Transverse colon (tissue), 4 donors: ENCODE results near the gene SIM2. TPM values are rescaled to one million over a fixed set of nuclear protein-coding genes. Genes with fewer than 3 reads are reported as not detected.

Source experiments
- DNase-seq: peaks from one replicate; pipeline ENCODE4 v3.0.0-alpha.2; 2019
- H3K27ac ChIP-seq, 4 donors: fragments of 200-600 bp; sonication (generic); 2 replicates each; pipeline ENCODE4 v1.5.1; 2016 to 2018; ENCODE audit warnings: inconsistent platforms in 4 of 4
- H3K27me3 ChIP-seq: fragments of 200-600 bp; sonication (generic); 2 replicates; pipeline ENCODE4 v1.5.1; 2017; ENCODE audit warnings: inconsistent platforms
- H3K36me3 ChIP-seq, 4 donors: fragments of 200-600 bp; sonication (generic); 2 replicates each; pipeline ENCODE4 v1.5.1; 2017 to 2019; ENCODE audit warnings: inconsistent platforms in 4 of 4
- H3K4me1 ChIP-seq, 4 donors: fragments of 200-600 bp; sonication (generic); 2 replicates each; pipeline ENCODE4 v1.5.1; 2017 to 2020; ENCODE audit warnings: inconsistent platforms in 4 of 4
- H3K4me3 ChIP-seq, 4 donors: fragments of 200-600 bp; sonication (generic); 1 replicate in 1 of 4; 2 replicates in 3 of 4; pipeline versions ENCODE4 v1.5.1 to v1.6.1; 2017 to 2019; ENCODE audit warnings: inconsistent platforms in 4 of 4
- H3K9me3 ChIP-seq, 2 donors: fragments of 200-600 bp; sonication (generic); 2 replicates each; pipeline ENCODE4 v1.5.1; 2017 to 2019; ENCODE audit warnings: inconsistent platforms in 2 of 2
- CTCF ChIP-seq, 5 experiments: fragments of 200-600 bp in 3 of 5; fragments of 450-650 bp in 2 of 5; sonication (generic) in 3 of 5; IDR thresholded peaks; 1 replicate in 2 of 5; 2 replicates in 3 of 5; pipeline ENCODE4 v1.5.1; 2016 to 2017; ENCODE audit warnings: antibody characterized with exemption in 5 of 5, inconsistent platforms in 3 of 5, mild to moderate bottlenecking in 2 of 5, moderate library complexity in 1 of 5
- EP300 ChIP-seq: sonication (generic); formaldehyde crosslinking; IDR thresholded peaks from one replicate; pipeline ENCODE4 v1.6.1; 2017; ENCODE audit warnings: antibody characterized with exemption, low read depth
- POLR2A ChIP-seq: fragments of 450-650 bp; IDR thresholded peaks from one replicate; pipeline ENCODE4 v1.6.1; 2016; ENCODE audit warnings: antibody characterized with exemption, mild to moderate bottlenecking, moderate library complexity
- POLR2AphosphoS5 ChIP-seq, 3 donors: sonication (generic); formaldehyde crosslinking; IDR thresholded peaks; one replicate each; pipeline ENCODE4 v1.6.1; 2016; ENCODE audit warnings: antibody characterized with exemption in 3 of 3
- WGBS, 2 donors: methylation state at CpG; one replicate each; pipeline ENCODE4 v1.1.5; 2018; ENCODE audit warnings: low coverage in 1 of 2; 5-methylcytosine and 5-hydroxymethylcytosine counted together
- in situ Hi-C, 4 donors: fragments of 200-750 bp; cut with MboI; loops; one replicate each; pipeline versions ENCODE4 v1.15.0 to v1.15.1; 2017; ENCODE audit warnings: low sequenced_read_pairs in 3 of 4, low pct_ligation_motif_present in 1 of 4, low pct_unique_long_range_greater_than_20kb in 1 of 4
- intact Hi-C: fragments of 100-400 bp; cut with DNase I; formaldehyde crosslinking; loops from one replicate; pipeline ENCODE4 v1.15.1; 2023; ENCODE audit warnings: low total_unique reads
- total RNA-seq, 4 donors: library from RNA; depleted of rRNA; stranded (reverse); fragments of >200 nt; gene quantifications; one replicate each; pipeline ENCODE4 v1.1.0, GENCODE V29; 2016

The SIM2 gene
- total RNA-seq, 4 donors from 2014 or later, result 0.32 TPM; not detected in 3

GRCh38 chr21:36681117-36681631, 17.7 kb upstream of the SIM2 start:
- intact Hi-C loops, result no loop called here
- in situ Hi-C loops, result no loop called here
- 75 to 89% methylated on average over 1 to 2 of the region's 2 CpGs for WGBS, 2 donors
- no peaks in the 10 kb centered on the region for H3K4me1 ChIP-seq
- no peak overlapping the region for H3K4me3 ChIP-seq
- no peaks in the 10 kb centered on the region for H3K36me3 ChIP-seq
- H3K27ac ChIP-seq, result no peak overlapping the region
- TF ChIP-seq EP300, result no peak
- H3K27me3 ChIP-seq, result peaks cover 90% of the 10 kb centered on the region
- peaks cover 6 to 11% of the 10 kb centered on the region in 2 donors for H3K9me3 ChIP-seq
- no peak for DNase-seq

GRCh38 chr21:36684957-36685714, 13.8 kb upstream of the SIM2 start:
- 27 to 33% methylated on average over 2 of the region's 2 CpGs for WGBS, 2 donors
- no peaks in the 10 kb centered on the region for H3K36me3 ChIP-seq
- in situ Hi-C loops, result no loop called here
- peaks cover 97% of the 10 kb centered on the region for H3K27me3 ChIP-seq
- no peak for TF ChIP-seq POLR2A
- TF ChIP-seq POLR2AphosphoS5 (IDR thresholded peaks at IDR 0.05), result no peak
- no peak for TF ChIP-seq CTCF (IDR thresholded peaks at IDR 0.05)
- no peak for TF ChIP-seq EP300
- H3K9me3 ChIP-seq, result peaks cover 6 to 11% of the 10 kb centered on the region in 2 donors
- intact Hi-C loops, result no loop called here
- H3K27ac ChIP-seq, result no peak overlapping the region
- H3K4me3 ChIP-seq, result no peak overlapping the region
- no peaks in the 10 kb centered on the region for H3K4me1 ChIP-seq
- DNase-seq, result no peak

GRCh38 chr21:36686955-36687354, 12.0 kb upstream of the SIM2 start:
- H3K4me3 ChIP-seq, result no peak overlapping the region
- DNase-seq, result no peak
- 79 to 80% methylated on average over 4 to 6 of the region's 6 CpGs for WGBS, 2 donors
- H3K4me1 ChIP-seq, result no peaks in the 10 kb centered on the region
- H3K27me3 ChIP-seq, result peaks cover 97% of the 10 kb centered on the region
- intact Hi-C loops, result no loop called here
- in situ Hi-C loops, result no loop called here
- H3K27ac ChIP-seq, result no peak overlapping the region
- TF ChIP-seq POLR2A (no peak), CTCF (IDR thresholded peaks at IDR 0.05) (no peak), POLR2AphosphoS5 (IDR thresholded peaks at IDR 0.05) (no peak), EP300 (no peak)
- no peaks in the 10 kb centered on the region for H3K9me3 ChIP-seq
- H3K36me3 ChIP-seq, result no peaks in the 10 kb centered on the region

- Histone ChIP-seq H3K9me3 (no peaks in the 10 kb centered on the region), H3K27me3 (peaks cover 99% of the 10 kb centered on the region), H3K36me3 (no peaks in the 10 kb centered on the region), H3K4me1 (peaks cover 0 to 6% (median 1%) of the 10 kb centered on the region in 4 donors), H3K27ac (no peak overlapping the region), H3K4me3 (no peak overlapping the region)
- WGBS, 2 donors, result 65% methylated on average over 6 of the region's 6 CpGs; no CpG with 5 or more reads in 1 of the 2 donors
- no peak for TF ChIP-seq EP300
- TF ChIP-seq POLR2A, result no peak
- TF ChIP-seq CTCF (IDR thresholded peaks at IDR 0.05), result no peak
- no peak for TF ChIP-seq POLR2AphosphoS5 (IDR thresholded peaks at IDR 0.05)
- in situ Hi-C loops, result no loop called here
- DNase-seq, result no peak
- intact Hi-C loops, result no loop called here
These were observed 10.6 kb upstream of the SIM2 start for GRCh38 chr21:36688324-36688723.
